CD4-positive, alpha-beta T cell (primary cell): ENCODE results near the gene ESR1. TPM values are rescaled to one million over a fixed set of nuclear protein-coding genes. Genes with fewer than 3 reads are reported as not detected.

ENCODE experiments used
- ATAC-seq: fragments of 200-7000 bp; cut with Tn5 transposase; one replicate; pipeline ENCODE4 v1.10.0; 2022; ENCODE audit warnings: mild to moderate bottlenecking; ENCODE audit not compliant: poor library complexity
- CTCF ChIA-PET: fragments of 350-600 bp; sonication (Branson Sonifier 250); formaldehyde crosslinking; loops from one replicate; lab custom pipeline; 2021; ENCODE audit warnings: antibody characterized with exemption, inconsistent platforms; lab: Charles Lee
- POLR2A ChIA-PET: fragments of 350-600 bp; sonication (Branson Sonifier 250); formaldehyde crosslinking; loops from one replicate; lab custom pipeline; 2021; ENCODE audit warnings: antibody characterized with exemption, inconsistent platforms; lab: Charles Lee
- DNase-seq, 14 experiments: peaks; one replicate each; pipeline ENCODE4 v3.0.0-alpha.2; 2013 to 2020; ENCODE audit warnings: mixed read lengths in 2 of 14
- H3K27ac ChIP-seq, 2 donors: one replicate each; pipeline versions ENCODE4 v1.5.1 to v1.7.0; 2013; ENCODE audit warnings: low read length in 2 of 2, low read depth in 1 of 2, mild to moderate bottlenecking in 1 of 2
- H3K27me3 ChIP-seq, 2 experiments: 1 replicate in 1 of 2; 2 replicates in 1 of 2; pipeline versions ENCODE4 v1.6.1 to v1.7.0; 2013; ENCODE audit warnings: low read length in 2 of 2, control low read depth in 1 of 2, mild to moderate bottlenecking in 1 of 2, moderate library complexity in 1 of 2; ENCODE audit not compliant: insufficient read depth in 2 of 2, control insufficient read depth in 1 of 2
- H3K36me3 ChIP-seq: one replicate; pipeline ENCODE4 v1.6.1; 2013; ENCODE audit warnings: low read length, control low read depth; ENCODE audit not compliant: insufficient read depth
- H3K4me1 ChIP-seq: one replicate; pipeline ENCODE4 v1.6.1; 2013; ENCODE audit warnings: low read length, control low read depth; ENCODE audit not compliant: insufficient read depth
- H3K4me3 ChIP-seq: one replicate; pipeline ENCODE4 v1.5.1; 2013; ENCODE audit warnings: mild to moderate bottlenecking, low read length, moderate library complexity
- H3K9me3 ChIP-seq, 2 experiments: 1 replicate in 1 of 2; 2 replicates in 1 of 2; pipeline versions ENCODE4 v1.6.1 to v1.7.0; 2013; ENCODE audit warnings: low read length in 2 of 2, mild to moderate bottlenecking in 2 of 2, control low read depth in 1 of 2, moderate library complexity in 1 of 2; ENCODE audit not compliant: control insufficient read depth in 1 of 2, insufficient read depth in 1 of 2
- H3K27ac Mint-ChIP-seq: one replicate; pipeline ENCODE4 v1.8.0; 2020; ENCODE audit warnings: mixed read lengths
- H3K27me3 Mint-ChIP-seq: one replicate; pipeline ENCODE4 v1.8.0; 2021; ENCODE audit warnings: mixed read lengths
- H3K36me3 Mint-ChIP-seq: one replicate; pipeline ENCODE4 v1.8.0; 2021; ENCODE audit warnings: low read depth, mixed read lengths
- H3K4me1 Mint-ChIP-seq: one replicate; pipeline ENCODE4 v1.8.0; 2021; ENCODE audit warnings: low read depth, mixed read lengths
- H3K4me3 Mint-ChIP-seq: one replicate; pipeline ENCODE4 v1.8.0; 2020; ENCODE audit warnings: mild to moderate bottlenecking, mixed read lengths
- H3K9me3 Mint-ChIP-seq: one replicate; pipeline ENCODE4 v1.8.0; 2020; ENCODE audit warnings: mixed read lengths
- CTCF ChIP-seq: fragments of 200-600 bp; IDR thresholded peaks from one replicate; pipeline ENCODE4 v1.8.0; 2022; ENCODE audit warnings: antibody characterized with exemption, mild to moderate bottlenecking
- intact Hi-C, 2 experiments: fragments of 100-400 bp; cut with DNase I in 1 of 2; cut with micrococcal nuclease in 1 of 2; formaldehyde crosslinking; loops; one replicate each; pipeline versions ENCODE4 v1.15.1 to v1.9.0; 2023 to 2025; cut with DNase I, micrococcal nuclease
- total RNA-seq, 174 experiments: library from RNA in 2 of 174; stranded (reverse) in 2 of 174; gene quantifications; one replicate each; pipeline ENCODE4 v1.2.3 and lab custom pipeline; 2021 to 2026

ESR1 gene
- total RNA-seq, 2 experiments from 2014 or later, result 2.6 to 2.8 TPM

DNA sequence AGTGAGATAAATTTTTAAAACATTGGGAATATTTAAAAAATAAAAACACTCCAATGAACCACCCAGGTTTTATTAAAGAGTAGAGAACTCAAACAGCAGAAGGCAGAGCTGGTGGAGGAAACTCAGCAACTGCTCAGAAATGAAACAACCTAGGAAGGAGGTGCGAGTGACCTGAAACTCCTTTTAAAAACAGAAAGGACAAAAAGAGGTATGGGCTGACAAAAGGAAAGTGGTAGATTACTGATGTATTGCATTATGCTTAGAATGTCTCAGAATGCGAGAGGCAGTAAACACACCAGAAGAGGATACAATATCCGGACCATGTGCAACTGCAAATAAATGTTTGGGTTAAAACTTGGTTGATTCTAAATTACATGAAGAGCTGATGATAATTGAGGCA, 97.6 kb downstream of the ESR1 start:
- H3K27ac Mint-ChIP-seq, result no peak overlapping the region

GRCh38 chr6:151905854-151906253, 98.4 kb downstream of the ESR1 start:
- no peaks in the 10 kb centered on the region for H3K9me3 ChIP-seq
- no peak for TF ChIP-seq CTCF
- intact Hi-C loops, result no loop called here
- Mint-ChIP-seq H3K4me3 (no peak overlapping the region), H3K4me1 (no peaks in the 10 kb centered on the region), H3K27ac (no peak overlapping the region), H3K27me3 (no peaks in the 10 kb centered on the region), H3K36me3 (peaks cover 5% of the 10 kb centered on the region), H3K9me3 (no peaks in the 10 kb centered on the region)
- DNase-seq (no peak), ATAC-seq (no peak)
- CTCF ChIA-PET, result no interaction called here
- no peaks in the 10 kb centered on the region for H3K27me3 ChIP-seq
- POLR2A ChIA-PET, result no interaction called here
- no peak overlapping the region for H3K27ac ChIP-seq
- H3K4me1 ChIP-seq, result no peaks in the 10 kb centered on the region
- no peak overlapping the region for H3K4me3 ChIP-seq
- H3K36me3 ChIP-seq, result no peaks in the 10 kb centered on the region

More for the DNA sequence above, 97.6 kb downstream of the ESR1 start:
- CTCF ChIA-PET, result no interaction called here
- H3K4me1 ChIP-seq, result no peaks in the 10 kb centered on the region
- no peaks in the 10 kb centered on the region for H3K9me3 ChIP-seq
- no peaks in the 10 kb centered on the region for H3K36me3 ChIP-seq
- H3K36me3 Mint-ChIP-seq, result peaks cover 10% of the 10 kb centered on the region
- intact Hi-C loops, result no loop called here
- no peak for DNase-seq
- H3K4me1 Mint-ChIP-seq, result no peaks in the 10 kb centered on the region
- no peak overlapping the region for H3K4me3 Mint-ChIP-seq
- no peak for TF ChIP-seq CTCF
- H3K27ac ChIP-seq, result no peak overlapping the region
- no peaks in the 10 kb centered on the region for H3K27me3 Mint-ChIP-seq
- POLR2A ChIA-PET, result no interaction called here
- ATAC-seq, result no peak
- peaks cover 2% of the 10 kb centered on the region for H3K9me3 Mint-ChIP-seq
- H3K27me3 ChIP-seq, result no peaks in the 10 kb centered on the region
- no peak overlapping the region for H3K4me3 ChIP-seq

- no peaks in the 10 kb centered on the region for H3K36me3 ChIP-seq
- Mint-ChIP-seq H3K36me3 (no peaks in the 10 kb centered on the region), H3K4me1 (no peaks in the 10 kb centered on the region), H3K27ac (no peak overlapping the region), H3K4me3 (no peak overlapping the region), H3K27me3 (no peaks in the 10 kb centered on the region), H3K9me3 (no peaks in the 10 kb centered on the region)
- no peak for DNase-seq
- no peaks in the 10 kb centered on the region for H3K27me3 ChIP-seq
- no peak overlapping the region for H3K27ac ChIP-seq
- CTCF ChIA-PET, result interaction anchor here (1.2 kb wide), 1 partner anchor 14 kb away, joined by 3 read pairs; no protein-coding TSS in a partner anchor
- no peaks in the 10 kb centered on the region for H3K4me1 ChIP-seq
- H3K4me3 ChIP-seq, result no peak overlapping the region
- no peak for ATAC-seq
- intact Hi-C loops, result no loop called here
- no peak for TF ChIP-seq CTCF
- H3K9me3 ChIP-seq, result no peaks in the 10 kb centered on the region
- POLR2A ChIA-PET, result no interaction called here
These were observed 103.9 kb downstream of the ESR1 start for GRCh38 chr6:151911401-151911800.
